Measurements from ENCODE around the gene SPON2.

SPON2 gene

DNA sequence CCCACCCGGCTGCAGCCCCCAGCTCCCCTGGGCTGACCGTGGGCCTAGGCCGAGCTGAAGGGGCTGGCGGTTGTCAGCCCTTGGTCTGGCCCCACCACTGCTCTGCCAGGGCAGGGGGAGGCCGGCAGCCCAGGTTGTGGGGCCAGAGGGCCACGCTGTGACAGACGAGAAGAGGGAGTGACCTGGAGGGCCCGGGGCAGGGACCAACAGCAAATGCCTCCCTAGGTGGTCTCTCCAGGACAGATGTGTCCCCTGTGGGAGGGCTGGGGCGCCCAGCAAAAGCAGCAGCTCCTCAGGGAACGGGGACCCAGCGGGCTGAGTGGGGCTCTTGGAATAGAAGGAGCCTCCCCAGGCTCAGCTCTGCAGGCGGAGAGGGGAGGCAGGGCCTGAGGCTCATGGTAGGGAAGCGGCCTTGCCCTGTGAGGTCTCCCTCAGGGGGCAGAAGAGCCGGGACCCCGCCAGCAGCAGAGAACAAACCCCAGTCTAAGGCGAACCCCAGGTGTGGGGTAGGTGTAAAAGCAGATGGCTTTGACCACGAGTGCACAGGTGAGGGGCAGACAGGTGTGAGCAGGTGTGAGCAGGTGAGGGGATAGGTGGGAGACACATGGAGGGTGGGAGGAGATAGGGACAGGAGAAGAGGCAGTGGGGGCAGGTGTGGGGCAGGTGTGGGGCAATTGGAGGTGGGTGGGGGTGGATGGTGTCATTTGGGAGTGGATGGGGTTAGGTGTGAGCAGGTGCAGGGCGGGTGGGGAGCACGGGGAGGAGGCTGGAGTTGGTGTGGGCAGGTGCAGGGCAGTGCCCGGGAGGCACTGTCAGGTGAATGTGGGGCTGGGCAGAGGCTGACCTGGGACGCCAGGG, 34.1 kb upstream of the SPON2 start:
- H3K9me3 ChIP-seq (ENCODE audit: control insufficient read depth, low read length): no peaks in the 10 kb centered on the region
- H3K4me3 ChIP-seq (ENCODE audit: low read length): no peak overlapping the region
- H3K36me3 ChIP-seq (ENCODE audit: control insufficient read depth, insufficient read depth, low read length): no peaks in the 10 kb centered on the region
- no peaks in the 10 kb centered on the region for H3K27me3 ChIP-seq (ENCODE audit: control insufficient read depth, insufficient read depth, low read length)
- no peak overlapping the region for H3K9ac ChIP-seq (ENCODE audit: low read length)
- H3K4me1 ChIP-seq (ENCODE audit: control insufficient read depth, insufficient read depth, low read length): peaks cover 67% of the 10 kb centered on the region

- H3K27me3 ChIP-seq (ENCODE audit: control insufficient read depth, insufficient read depth, low read length): no peaks in the 10 kb centered on the region
- no peaks in the 10 kb centered on the region for H3K36me3 ChIP-seq (ENCODE audit: control insufficient read depth, insufficient read depth, low read length)
- no peaks in the 10 kb centered on the region for H3K9me3 ChIP-seq (ENCODE audit: control insufficient read depth, low read length)
- no peak overlapping the region for H3K9ac ChIP-seq (ENCODE audit: low read length)
- peaks cover 71% of the 10 kb centered on the region for H3K4me1 ChIP-seq (ENCODE audit: control insufficient read depth, insufficient read depth, low read length)
- H3K4me3 ChIP-seq (ENCODE audit: low read length): no peak overlapping the region
Observed at GRCh38 chr4:1205586-1206298, 33.4 kb upstream of the SPON2 start.

GRCh38 chr4:1204828-1205585, 32.6 kb upstream of the SPON2 start:
- Histone ChIP-seq H3K36me3 (ENCODE audit: control insufficient read depth, insufficient read depth, low read length) (no peaks in the 10 kb centered on the region), H3K27me3 (ENCODE audit: control insufficient read depth, insufficient read depth, low read length) (no peaks in the 10 kb centered on the region), H3K4me3 (ENCODE audit: low read length) (no peak overlapping the region), H3K9me3 (ENCODE audit: control insufficient read depth, low read length) (no peaks in the 10 kb centered on the region), H3K9ac (ENCODE audit: low read length) (no peak overlapping the region), H3K4me1 (ENCODE audit: control insufficient read depth, insufficient read depth, low read length) (peaks cover 67% of the 10 kb centered on the region)

DNA sequence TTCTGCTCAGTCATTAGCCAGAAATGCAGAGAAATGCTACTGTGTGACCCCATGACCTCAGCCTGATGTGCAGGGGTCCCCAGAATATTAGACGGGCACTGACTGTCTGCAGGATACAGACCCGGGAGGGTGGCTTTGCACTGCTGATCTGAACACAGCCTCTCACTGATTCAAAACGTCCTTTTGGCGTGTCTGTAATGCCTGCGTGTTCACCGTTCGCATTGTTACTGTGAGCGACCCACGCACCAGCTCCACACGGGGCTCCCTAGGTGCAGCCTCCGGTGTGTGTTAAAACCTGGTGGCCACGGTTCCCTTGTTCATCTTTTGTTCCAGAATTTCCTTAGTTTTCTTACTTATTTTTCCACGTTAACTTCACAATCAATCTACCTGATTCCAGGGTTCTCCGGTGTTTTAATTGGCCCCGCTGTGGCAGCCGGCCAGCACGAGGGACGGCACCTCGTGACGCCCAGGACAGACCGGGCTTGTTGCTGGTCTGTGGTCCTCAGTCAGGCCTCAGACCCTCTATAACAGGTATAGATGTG, 32.0 kb upstream of the SPON2 start:
- H3K4me1 ChIP-seq (ENCODE audit: control insufficient read depth, insufficient read depth, low read length): peaks cover 61% of the 10 kb centered on the region
- H3K4me3 ChIP-seq (ENCODE audit: low read length): no peak overlapping the region
- no peaks in the 10 kb centered on the region for H3K27me3 ChIP-seq (ENCODE audit: control insufficient read depth, insufficient read depth, low read length)
- H3K9me3 ChIP-seq (ENCODE audit: control insufficient read depth, low read length): no peaks in the 10 kb centered on the region
- H3K36me3 ChIP-seq (ENCODE audit: control insufficient read depth, insufficient read depth, low read length): no peaks in the 10 kb centered on the region
- no peak overlapping the region for H3K9ac ChIP-seq (ENCODE audit: low read length)

DNA sequence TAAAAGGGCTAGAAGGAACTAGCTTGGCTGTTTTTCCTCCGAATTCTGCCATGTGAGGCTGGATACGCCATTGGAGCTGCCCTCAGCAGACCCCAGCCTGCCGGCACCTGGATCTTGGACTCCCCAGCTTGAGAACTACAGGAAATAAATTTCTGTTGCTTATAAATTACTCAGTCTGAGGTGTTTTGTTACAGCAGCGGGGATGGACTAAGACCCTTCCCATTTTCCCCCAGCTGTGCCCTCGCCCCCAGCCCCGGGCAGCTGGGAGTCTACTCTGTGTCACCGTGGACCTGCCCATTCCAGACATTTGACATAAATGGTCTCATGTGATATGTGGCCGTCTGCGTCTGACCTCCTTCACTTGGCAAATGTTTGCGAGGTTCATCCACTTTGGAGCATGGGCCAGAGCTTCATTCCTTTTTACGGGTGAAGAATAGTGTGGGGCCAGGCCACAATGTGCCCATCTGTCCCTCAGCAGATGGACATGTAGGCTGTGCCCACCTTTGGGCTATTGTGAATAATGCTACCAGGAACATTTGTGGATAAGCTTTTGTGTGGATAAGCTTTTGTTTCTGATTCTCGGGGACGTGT, 30.7 kb upstream of the SPON2 start:
- Histone ChIP-seq H3K9ac (ENCODE audit: low read length) (no peak overlapping the region), H3K9me3 (ENCODE audit: control insufficient read depth, low read length) (no peaks in the 10 kb centered on the region), H3K27me3 (ENCODE audit: control insufficient read depth, insufficient read depth, low read length) (no peaks in the 10 kb centered on the region), H3K4me3 (ENCODE audit: low read length) (no peak overlapping the region), H3K4me1 (ENCODE audit: control insufficient read depth, insufficient read depth, low read length) (peaks cover 48% of the 10 kb centered on the region), H3K36me3 (ENCODE audit: control insufficient read depth, insufficient read depth, low read length) (no peaks in the 10 kb centered on the region)

- H3K4me1 ChIP-seq (ENCODE audit: control insufficient read depth, insufficient read depth, low read length): peaks cover 43% of the 10 kb centered on the region
- no peaks in the 10 kb centered on the region for H3K27me3 ChIP-seq (ENCODE audit: control insufficient read depth, insufficient read depth, low read length)
- H3K36me3 ChIP-seq (ENCODE audit: control insufficient read depth, insufficient read depth, low read length): no peaks in the 10 kb centered on the region
- no peak overlapping the region for H3K4me3 ChIP-seq (ENCODE audit: low read length)
- no peak overlapping the region for H3K9ac ChIP-seq (ENCODE audit: low read length)
- H3K9me3 ChIP-seq (ENCODE audit: control insufficient read depth, low read length): no peaks in the 10 kb centered on the region
Observed at GRCh38 chr4:1202526-1203011, 30.2 kb upstream of the SPON2 start.

- Histone ChIP-seq H3K27me3 (ENCODE audit: control insufficient read depth, insufficient read depth, low read length) (no peaks in the 10 kb centered on the region), H3K4me3 (ENCODE audit: low read length) (no peak overlapping the region), H3K9me3 (ENCODE audit: control insufficient read depth, low read length) (no peaks in the 10 kb centered on the region), H3K4me1 (ENCODE audit: control insufficient read depth, insufficient read depth, low read length) (peaks cover 38% of the 10 kb centered on the region), H3K9ac (ENCODE audit: low read length) (no peak overlapping the region), H3K36me3 (ENCODE audit: control insufficient read depth, insufficient read depth, low read length) (no peaks in the 10 kb centered on the region)
Observed at GRCh38 chr4:1201851-1202525, 29.6 kb upstream of the SPON2 start.

DNA sequence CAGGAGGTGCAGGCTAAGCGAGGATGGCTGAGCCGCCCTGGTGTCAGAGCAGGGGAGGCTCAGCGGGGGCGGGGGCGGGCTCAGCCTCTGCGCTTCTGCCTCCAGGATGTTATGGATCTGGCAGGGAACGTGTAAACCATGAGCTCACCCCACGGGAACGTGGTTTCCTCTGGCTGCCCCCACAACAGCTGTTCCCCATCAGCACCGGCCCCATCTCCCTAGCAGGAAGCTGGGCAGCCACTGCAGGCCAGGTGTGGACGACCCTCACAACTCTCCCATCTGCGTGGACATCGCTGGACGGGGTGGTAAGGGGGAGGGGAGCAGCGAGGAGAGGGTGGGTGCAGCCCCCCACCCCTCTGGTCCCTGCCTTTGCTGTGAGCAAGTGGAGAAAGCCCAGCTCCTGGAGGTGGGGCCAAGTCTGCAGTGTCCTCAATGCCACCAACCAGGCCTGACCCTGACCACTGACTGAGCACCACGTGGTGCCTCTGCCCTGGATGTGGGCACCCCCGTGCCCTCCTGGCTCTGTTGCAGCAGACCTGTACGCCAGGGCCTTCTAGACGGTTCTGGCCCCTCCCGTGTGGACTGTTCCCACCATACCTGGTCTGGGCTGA, 28.1 kb upstream of the SPON2 start:
- H3K27me3 ChIP-seq (ENCODE audit: control insufficient read depth, insufficient read depth, low read length): no peaks in the 10 kb centered on the region
- H3K36me3 ChIP-seq (ENCODE audit: control insufficient read depth, insufficient read depth, low read length): no peaks in the 10 kb centered on the region
- H3K9me3 ChIP-seq (ENCODE audit: control insufficient read depth, low read length): no peaks in the 10 kb centered on the region
- peaks cover 27% of the 10 kb centered on the region for H3K4me1 ChIP-seq (ENCODE audit: control insufficient read depth, insufficient read depth, low read length)
- peak overlapping the region; percentile 18 for H3K9ac ChIP-seq (ENCODE audit: low read length)
- no peak overlapping the region for H3K4me3 ChIP-seq (ENCODE audit: low read length)

DNA sequence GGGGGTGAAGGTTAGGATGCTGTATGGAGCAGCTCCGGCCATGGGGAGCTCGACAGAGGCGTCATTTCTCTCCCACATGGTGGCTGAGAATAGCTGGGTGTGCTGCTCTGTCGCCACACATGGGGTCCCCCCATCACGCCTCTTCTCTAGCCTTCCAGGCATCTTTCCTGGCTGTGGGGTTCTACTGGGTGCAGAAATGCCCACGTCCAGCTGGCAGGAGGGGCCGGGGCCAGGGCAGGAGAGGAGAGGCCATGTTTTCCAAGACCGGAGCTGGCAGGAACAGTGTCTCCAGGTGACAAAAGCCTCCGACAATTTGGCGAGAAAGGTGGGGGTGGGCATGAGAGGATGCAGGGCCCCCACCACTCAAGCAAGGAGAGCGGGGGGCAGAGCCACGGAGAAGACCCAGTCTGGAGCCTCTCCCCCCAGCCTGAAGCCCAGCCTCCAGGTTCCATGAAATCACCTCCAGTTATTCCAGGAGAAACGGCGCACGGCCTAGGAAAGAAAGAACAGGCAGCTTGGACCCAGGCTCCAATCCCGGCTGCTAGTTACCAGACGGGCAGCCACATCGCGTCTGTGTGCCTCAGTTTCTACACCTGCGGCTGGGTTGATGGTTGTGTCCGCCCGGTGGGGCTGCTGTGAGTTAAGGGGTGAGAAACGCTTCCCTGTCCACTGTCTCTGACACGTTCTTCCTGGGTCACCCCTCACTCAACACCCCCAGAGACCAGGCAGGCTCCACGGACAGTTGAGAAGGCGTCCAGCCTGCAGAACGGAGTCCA, 27.4 kb upstream of the SPON2 start:
- no peaks in the 10 kb centered on the region for H3K9me3 ChIP-seq (ENCODE audit: control insufficient read depth, low read length)
- H3K4me3 ChIP-seq (ENCODE audit: low read length): no peak overlapping the region
- peaks cover 19% of the 10 kb centered on the region for H3K4me1 ChIP-seq (ENCODE audit: control insufficient read depth, insufficient read depth, low read length)
- H3K9ac ChIP-seq (ENCODE audit: low read length): peak overlapping the region; percentile 22
- H3K36me3 ChIP-seq (ENCODE audit: control insufficient read depth, insufficient read depth, low read length): no peaks in the 10 kb centered on the region
- no peaks in the 10 kb centered on the region for H3K27me3 ChIP-seq (ENCODE audit: control insufficient read depth, insufficient read depth, low read length)

DNA sequence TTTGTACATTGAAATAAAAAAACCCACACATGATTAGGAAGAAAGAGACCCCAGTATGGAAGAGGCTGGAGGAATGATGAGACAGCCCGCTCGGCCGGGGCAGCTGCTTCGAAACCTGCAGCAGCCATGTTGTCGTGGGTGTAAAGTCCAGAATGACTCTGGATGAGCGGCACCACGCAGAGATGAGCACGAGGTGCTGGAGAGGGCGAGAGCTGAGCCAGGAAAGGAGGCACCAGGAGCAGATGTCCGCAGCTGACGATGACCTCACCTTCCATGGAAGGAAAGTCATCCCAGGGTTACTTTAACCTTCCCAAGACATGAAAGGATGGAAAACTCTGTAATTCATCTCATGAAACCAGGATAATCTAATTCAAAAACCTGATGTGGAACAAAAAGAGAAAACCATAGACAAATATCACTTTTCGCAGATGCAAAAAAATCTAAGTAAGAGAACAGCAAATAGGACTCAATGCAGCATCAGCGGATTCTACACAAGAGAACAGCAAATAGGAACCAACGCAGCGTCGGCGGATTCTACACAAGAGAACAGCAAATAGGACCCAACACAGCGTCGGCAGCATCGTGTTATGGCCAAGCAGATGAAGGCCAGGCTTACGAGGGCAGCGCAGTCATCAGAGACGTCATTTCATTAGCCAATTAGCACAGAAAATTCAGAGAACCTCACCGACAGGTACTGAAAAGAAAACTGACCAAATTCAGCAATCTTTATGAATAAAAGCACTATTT, 25.9 kb upstream of the SPON2 start:
- H3K9me3 ChIP-seq (ENCODE audit: control insufficient read depth, low read length): no peaks in the 10 kb centered on the region
- H3K4me3 ChIP-seq (ENCODE audit: low read length): no peak overlapping the region
- no peak overlapping the region for H3K9ac ChIP-seq (ENCODE audit: low read length)
- no peaks in the 10 kb centered on the region for H3K27me3 ChIP-seq (ENCODE audit: control insufficient read depth, insufficient read depth, low read length)
- peaks cover 12% of the 10 kb centered on the region for H3K4me1 ChIP-seq (ENCODE audit: control insufficient read depth, insufficient read depth, low read length)
- no peaks in the 10 kb centered on the region for H3K36me3 ChIP-seq (ENCODE audit: control insufficient read depth, insufficient read depth, low read length)

Measured in mucosa of stomach (tissue), 1 donor.